Breast epithelium (tissue), 4 donors: ENCODE results near the gene PIK3R1. TPM values are rescaled to one million over a fixed set of nuclear protein-coding genes. Genes with fewer than 3 reads are reported as not detected.

Experiments
- DNase-seq, 2 donors: peaks; one replicate each; pipeline ENCODE4 v3.0.0-alpha.2; 2019; ENCODE audit warnings: low spot score in 2 of 2
- H3K27ac ChIP-seq, 2 donors: fragments of 200-600 bp; sonication (generic) in 1 of 2; one replicate each; pipeline ENCODE4 v1.5.1; 2016 to 2019; ENCODE audit warnings: mild to moderate bottlenecking in 1 of 2
- H3K27me3 ChIP-seq, 2 donors: fragments of 200-600 bp; sonication (generic) in 1 of 2; one replicate each; pipeline versions ENCODE4 v1.5.1 to v1.6.0; 2017 to 2019; ENCODE audit warnings: control low read depth in 1 of 2, mild to moderate bottlenecking in 1 of 2
- H3K36me3 ChIP-seq: fragments of 200-600 bp; one replicate; pipeline ENCODE4 v1.5.1; 2019
- H3K4me1 ChIP-seq, 2 donors: fragments of 200-600 bp; sonication (generic); one replicate each; pipeline ENCODE4 v1.5.1; 2016 to 2019; ENCODE audit warnings: control low read depth in 1 of 2
- H3K4me3 ChIP-seq, 3 donors: fragments of 200-600 bp; sonication (generic); 1 replicate in 2 of 3; 2 replicates in 1 of 3; pipeline ENCODE4 v1.5.1; 2016 to 2019; ENCODE audit warnings: mild to moderate bottlenecking in 3 of 3, moderate library complexity in 2 of 3
- H3K9me3 ChIP-seq, 2 donors: fragments of 200-600 bp; sonication (generic) in 1 of 2; one replicate each; pipeline ENCODE4 v1.5.1; 2016 to 2019; ENCODE audit warnings: control low read depth in 1 of 2
- CTCF ChIP-seq, 3 donors: fragments of 450-650 bp; IDR thresholded peaks; one replicate each; pipeline ENCODE4 v1.5.1; 2016 to 2017; ENCODE audit warnings: antibody characterized with exemption in 3 of 3, mild to moderate bottlenecking in 3 of 3, moderate library complexity in 3 of 3
- POLR2A ChIP-seq: fragments of 450-650 bp; IDR thresholded peaks from one replicate; pipeline ENCODE4 v1.6.1; 2016; ENCODE audit warnings: antibody characterized with exemption, mild to moderate bottlenecking, moderate library complexity
- POLR2AphosphoS5 ChIP-seq, 3 donors: sonication (generic); formaldehyde crosslinking; IDR thresholded peaks; one replicate each; pipeline ENCODE4 v1.6.1; 2017; ENCODE audit warnings: antibody characterized with exemption in 3 of 3
- intact Hi-C: fragments of 100-400 bp; cut with DNase I; formaldehyde crosslinking; loops from one replicate; pipeline ENCODE4 v1.15.1; 2023; ENCODE audit warnings: low total_unique reads
- total RNA-seq, 3 donors: library from RNA; depleted of rRNA; stranded (reverse); fragments of >200 nt; gene quantifications; one replicate each; pipeline ENCODE4 v1.1.0, GENCODE V29; 2016

PIK3R1 gene
- total RNA-seq, 3 donors from 2014 or later, result 193 to 429 (median 275) TPM

DNA sequence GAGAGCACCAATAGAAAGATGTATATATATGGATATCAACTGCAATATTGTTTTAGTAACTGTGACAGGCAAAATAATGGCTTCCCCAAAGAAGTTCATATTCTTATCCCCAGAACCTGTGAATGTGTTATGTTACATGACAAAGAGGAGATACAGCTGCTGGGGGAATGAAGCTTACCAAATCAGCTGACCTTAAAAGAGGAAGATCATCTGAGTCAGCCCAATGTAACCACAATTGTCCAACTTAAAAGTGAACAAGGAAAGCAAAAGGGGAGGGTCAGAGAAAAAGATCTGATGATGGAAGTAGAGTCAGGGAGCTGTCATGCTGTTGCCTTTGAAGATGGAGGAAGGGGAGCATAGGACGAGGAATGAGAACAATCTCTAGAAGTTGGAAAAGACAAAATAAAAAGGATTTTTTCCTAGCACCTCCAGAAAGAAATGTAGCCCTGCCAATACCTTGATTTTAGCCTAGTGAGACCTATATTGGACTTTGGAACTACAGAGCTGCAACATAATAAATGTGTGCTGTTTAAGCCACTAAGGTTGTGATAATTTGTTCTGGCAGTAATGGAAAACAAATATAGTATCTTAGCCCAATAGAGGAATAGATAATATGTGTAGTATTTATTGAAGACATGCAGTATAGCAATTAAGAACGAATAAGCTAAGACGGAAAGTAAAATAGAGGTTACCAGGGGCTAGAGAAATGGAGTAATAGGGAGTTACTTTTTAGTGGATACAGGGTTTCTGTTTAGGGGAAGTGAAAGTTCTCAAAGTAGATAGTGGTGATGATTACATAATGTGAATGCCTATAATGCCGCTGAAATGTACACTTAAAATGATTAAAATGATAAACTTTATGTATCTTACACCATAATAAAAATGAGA lies 115.9 kb downstream of the PIK3R1 start:
- intact Hi-C loops, result no loop called here
- Histone ChIP-seq H3K4me3 (no peak overlapping the region), H3K36me3 (no peaks in the 10 kb centered on the region), H3K27me3 (no peaks in the 10 kb centered on the region), H3K9me3 (no peaks in the 10 kb centered on the region), H3K4me1 (peaks cover 0 to 6% of the 10 kb centered on the region in 2 donors), H3K27ac (no peak overlapping the region)
- DNase-seq, result no peak
- TF ChIP-seq POLR2A (no peak), POLR2AphosphoS5 (IDR thresholded peaks at IDR 0.05) (no peak), CTCF (IDR thresholded peaks at IDR 0.05) (no peak)

- Histone ChIP-seq H3K36me3 (no peaks in the 10 kb centered on the region), H3K27ac (no peak overlapping the region), H3K4me1 (peaks cover 0 to 6% of the 10 kb centered on the region in 2 donors), H3K27me3 (no peaks in the 10 kb centered on the region), H3K9me3 (no peaks in the 10 kb centered on the region), H3K4me3 (no peak overlapping the region)
- DNase-seq, result no peak
- TF ChIP-seq CTCF (IDR thresholded peaks at IDR 0.05) (no peak), POLR2AphosphoS5 (IDR thresholded peaks at IDR 0.05) (no peak), POLR2A (no peak)
- intact Hi-C loops, result no loop called here
These were observed 116.5 kb downstream of the PIK3R1 start for GRCh38 chr5:68332080-68332451.

GRCh38 chr5:68332556-68332955 lies 117.0 kb downstream of the PIK3R1 start:
- DNase-seq, result no peak
- intact Hi-C loops, result no loop called here
- H3K4me1 ChIP-seq, result peaks cover 0 to 6% of the 10 kb centered on the region in 2 donors
- H3K9me3 ChIP-seq, result no peaks in the 10 kb centered on the region
- no peak overlapping the region for H3K4me3 ChIP-seq
- H3K36me3 ChIP-seq, result no peaks in the 10 kb centered on the region
- H3K27me3 ChIP-seq, result no peaks in the 10 kb centered on the region
- no peak for TF ChIP-seq CTCF (IDR thresholded peaks at IDR 0.05)
- TF ChIP-seq POLR2AphosphoS5 (IDR thresholded peaks at IDR 0.05), result no peak
- no peak for TF ChIP-seq POLR2A
- no peak overlapping the region for H3K27ac ChIP-seq

DNA sequence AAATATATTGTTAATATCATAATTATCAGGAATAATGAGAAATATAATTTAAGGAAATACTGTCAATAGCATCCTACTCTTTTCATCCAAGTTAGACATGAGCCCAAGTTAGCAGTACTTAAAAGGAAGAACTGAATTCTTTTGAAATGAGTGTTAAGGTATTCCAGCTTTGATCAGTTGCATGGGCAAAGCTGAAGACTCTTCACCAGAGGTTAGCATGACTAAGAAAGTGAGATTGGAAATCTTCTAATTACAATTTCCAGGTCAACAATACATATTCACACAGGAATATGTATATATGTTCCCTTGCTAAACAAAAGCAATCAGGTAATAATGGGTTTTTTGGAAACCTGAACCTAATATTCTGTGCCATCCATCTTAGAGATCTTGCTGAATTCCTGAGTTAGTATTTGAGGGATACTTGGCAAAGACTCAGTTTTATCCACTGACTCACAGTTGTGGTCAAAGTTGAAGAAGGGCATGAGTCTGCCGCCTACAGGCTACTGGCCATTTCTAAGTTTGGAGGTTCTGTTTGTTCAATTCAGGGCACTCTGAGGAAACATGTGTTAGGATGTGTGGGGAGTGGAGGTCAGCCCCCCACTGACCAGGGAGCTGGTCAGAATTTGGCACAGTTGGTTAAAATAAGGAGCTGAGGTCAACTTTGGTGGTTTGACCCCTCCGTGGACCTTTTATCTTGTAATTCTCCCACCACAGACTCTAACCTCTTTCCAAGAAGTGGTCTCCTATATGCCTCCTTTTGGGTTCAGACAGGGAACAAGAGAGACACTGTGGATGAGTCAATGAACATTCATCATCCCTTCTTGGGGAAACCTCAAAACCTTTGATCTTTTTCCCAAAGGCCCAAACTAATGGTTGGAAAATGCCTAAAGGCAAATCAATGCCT lies 118.3 kb downstream of the PIK3R1 start:
- Histone ChIP-seq H3K27ac (no peak overlapping the region), H3K4me1 (peaks cover 0 to 6% of the 10 kb centered on the region in 2 donors), H3K9me3 (no peaks in the 10 kb centered on the region), H3K4me3 (no peak overlapping the region), H3K27me3 (no peaks in the 10 kb centered on the region), H3K36me3 (no peaks in the 10 kb centered on the region)
- TF ChIP-seq CTCF (IDR thresholded peaks at IDR 0.05), result no peak
- no peak for TF ChIP-seq POLR2A
- intact Hi-C loops, result no loop called here
- no peak for DNase-seq

DNA sequence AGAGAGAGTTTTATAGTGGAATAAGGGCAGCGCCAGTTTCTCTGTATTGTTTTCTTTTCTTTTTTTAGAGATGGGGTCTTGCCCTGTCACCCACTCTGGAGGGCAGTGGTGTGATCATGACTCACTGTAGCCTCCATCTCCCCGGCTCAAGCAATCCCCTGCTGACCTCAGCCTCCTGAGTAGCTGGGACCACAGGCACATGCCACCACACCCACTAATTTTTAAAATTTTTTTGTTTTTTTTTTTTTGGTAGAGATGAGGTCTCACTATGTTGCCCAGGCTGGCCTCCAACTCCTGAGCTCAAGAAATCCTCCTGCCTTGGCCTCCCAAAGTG lies 119.0 kb downstream of the PIK3R1 start:
- H3K27me3 ChIP-seq, result no peaks in the 10 kb centered on the region
- no peak for DNase-seq
- intact Hi-C loops, result no loop called here

More for the DNA sequence above, 119.0 kb downstream of the PIK3R1 start:
- Histone ChIP-seq H3K4me3 (no peak overlapping the region), H3K36me3 (no peaks in the 10 kb centered on the region), H3K27ac (no peak overlapping the region), H3K4me1 (peaks cover 0 to 6% of the 10 kb centered on the region in 2 donors), H3K9me3 (no peaks in the 10 kb centered on the region)
- no peak for TF ChIP-seq CTCF (IDR thresholded peaks at IDR 0.05)
